ENCODE results near the gene RASIP1.
"Not testable (repeated sequence)": the region's sequence is repeated elsewhere in the genome, so short reads cannot be mapped to it uniquely, and the experiment has no call there.

The RASIP1 gene

GRCh38 chr19:48728911-48729664 lies 11.3 kb downstream of the RASIP1 start:
- no peak for DNase-seq

- DNase-seq = peak; percentile 56 to 71
These were observed 13.9 kb downstream of the RASIP1 start for GRCh38 chr19:48726556-48726955.

GRCh38 chr19:48724796-48725753 lies 15.3 kb downstream of the RASIP1 start:
- DNase-seq = peak; percentile 55 to 64

GRCh38 chr19:48722196-48722708 lies 18.2 kb downstream of the RASIP1 start:
- no peak for DNase-seq

GRCh38 chr19:48720613-48721296 lies 19.7 kb downstream of the RASIP1 start:
- DNase-seq = peak; percentile 97 to 98

GRCh38 chr19:48720251-48720612 lies 20.2 kb downstream of the RASIP1 start:
- no peak for DNase-seq

GRCh38 chr19:48719263-48720171 lies 20.9 kb downstream of the RASIP1 start, which contains the start of gene MAMSTR:
Gene MAMSTR, minus strand, starts transcription at chr19:48719725. Its CDS starts 694 bp downstream, at chr19:48719031.
- no peak for DNase-seq

GRCh38 chr19:48718711-48719231 lies 21.6 kb downstream of the RASIP1 start:
- DNase-seq = no peak

- DNase-seq = not testable (repeated sequence)
These were observed 22.3 kb downstream of the RASIP1 start for GRCh38 chr19:48718106-48718505.

GRCh38 chr19:48716562-48717291 lies 23.7 kb downstream of the RASIP1 start:
- no peak for DNase-seq

- DNase-seq = no peak
These were observed 24.7 kb downstream of the RASIP1 start for GRCh38 chr19:48715681-48716171.

- DNase-seq = no peak
These were observed 25.4 kb downstream of the RASIP1 start for GRCh38 chr19:48714759-48715675.

GRCh38 chr19:48713864-48714755 lies 26.3 kb downstream of the RASIP1 start:
- peak; percentile 99 for DNase-seq

GRCh38 chr19:48713041-48713863 lies 27.2 kb downstream of the RASIP1 start:
- DNase-seq = no peak

- DNase-seq = no peak
These were observed 29.2 kb downstream of the RASIP1 start for GRCh38 chr19:48711106-48711662.

- no peak for DNase-seq
These were observed 31.9 kb downstream of the RASIP1 start for GRCh38 chr19:48708471-48708870.

GRCh38 chr19:48705431-48705830 lies 35.0 kb downstream of the RASIP1 start:
- DNase-seq = no peak

Data from inflammatory macrophage (primary cell).